GM19099 (cell line): ENCODE results near the gene OR5B2.

Experiments used
- POLR2A ChIP-seq: IDR thresholded peaks from 3 replicates; pipeline ENCODE4 v1.6.1; 2011; ENCODE audit warnings: low read depth; ENCODE audit not compliant: insufficient read length; ENCODE audit errors: extremely low read depth

OR5B2 gene

DNA sequence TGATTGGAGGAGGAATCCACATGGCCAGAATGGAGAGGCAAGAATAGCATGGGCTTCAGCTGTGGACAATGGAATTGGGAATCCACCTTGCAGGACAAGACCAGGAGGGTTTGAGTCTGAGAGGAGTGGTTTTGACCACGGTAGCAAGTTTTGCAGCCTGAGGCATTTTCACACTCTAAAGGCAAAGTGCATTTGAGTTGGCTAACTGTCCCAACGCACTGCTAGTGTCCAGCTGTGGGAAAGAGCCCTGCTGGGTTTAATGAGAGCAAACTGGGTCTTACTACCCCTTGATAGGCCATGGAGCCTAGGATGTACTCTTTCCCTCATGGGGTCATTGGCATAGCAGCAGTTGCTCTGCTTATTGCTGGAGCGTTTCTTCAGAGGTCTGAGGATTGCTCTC, at the start of gene OR5B2:
Gene OR5B2 (minus strand): TSS at position 101 of the 400 bp plus-strand sequence. CDS start 4,860 bp downstream, outside the sequence.
- TF ChIP-seq POLR2A = no peak

DNA sequence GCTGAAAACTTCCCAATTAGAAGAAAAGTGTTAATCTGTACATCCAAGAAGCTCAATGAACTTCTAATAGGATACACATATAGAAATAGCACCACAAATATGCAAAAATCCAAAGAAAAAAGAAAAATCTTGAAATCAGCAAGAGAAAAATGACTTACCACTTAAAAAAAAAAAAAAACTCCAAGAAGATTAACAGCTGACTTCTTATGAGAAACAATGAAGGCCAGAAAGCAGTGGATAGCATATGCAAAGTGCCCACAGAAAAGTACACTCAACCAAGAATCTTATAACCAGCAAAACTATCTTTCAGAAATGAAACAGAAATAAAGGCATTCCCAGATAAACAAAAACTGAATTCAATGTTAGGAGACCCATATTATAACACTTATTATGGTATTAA, 44.0 kb upstream of the OR5B2 start:
- no peak for TF ChIP-seq POLR2A

DNA sequence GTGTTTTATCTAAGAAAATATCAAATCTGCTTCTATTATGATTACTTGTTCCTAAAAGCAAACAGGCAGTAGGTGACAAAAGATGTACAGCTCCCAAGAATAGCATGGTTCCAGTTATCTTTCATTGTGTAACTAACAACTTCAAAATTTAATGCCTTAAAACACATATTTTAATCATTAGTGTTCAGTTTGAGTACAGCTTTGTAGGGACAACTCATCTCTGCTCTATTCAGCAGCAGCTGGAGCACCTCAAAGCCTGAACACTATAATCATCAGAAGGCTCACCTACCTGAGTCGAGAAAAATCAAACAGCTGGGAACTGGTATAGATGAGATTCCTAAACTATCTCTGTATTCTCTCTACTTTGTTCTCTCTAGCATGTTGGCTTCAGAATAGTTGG, 38.4 kb upstream of the OR5B2 start:
- no peak for TF ChIP-seq POLR2A

DNA sequence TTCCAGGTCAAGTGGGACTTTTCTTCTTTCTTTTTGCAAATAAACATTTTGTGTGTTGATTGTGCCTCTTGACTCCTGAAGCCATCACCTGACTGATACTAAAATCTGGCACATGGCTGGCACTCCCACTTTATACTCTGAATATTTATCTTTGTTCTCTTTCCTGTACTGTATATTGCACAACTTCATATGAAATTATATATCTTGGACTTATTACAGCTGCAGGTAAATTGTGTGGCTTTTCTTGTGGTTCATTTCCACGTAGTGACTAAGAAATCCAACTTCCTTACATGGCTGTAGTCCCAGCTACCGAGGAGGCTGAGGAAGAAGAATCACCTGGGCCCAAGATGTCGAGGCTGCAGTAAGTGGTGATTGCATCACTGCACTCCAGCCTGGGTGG, 37.8 kb upstream of the OR5B2 start:
- no peak for TF ChIP-seq POLR2A

GRCh38 chr11:58451585-58451984, 23.7 kb upstream of the OR5B2 start:
- no peak for TF ChIP-seq POLR2A

DNA sequence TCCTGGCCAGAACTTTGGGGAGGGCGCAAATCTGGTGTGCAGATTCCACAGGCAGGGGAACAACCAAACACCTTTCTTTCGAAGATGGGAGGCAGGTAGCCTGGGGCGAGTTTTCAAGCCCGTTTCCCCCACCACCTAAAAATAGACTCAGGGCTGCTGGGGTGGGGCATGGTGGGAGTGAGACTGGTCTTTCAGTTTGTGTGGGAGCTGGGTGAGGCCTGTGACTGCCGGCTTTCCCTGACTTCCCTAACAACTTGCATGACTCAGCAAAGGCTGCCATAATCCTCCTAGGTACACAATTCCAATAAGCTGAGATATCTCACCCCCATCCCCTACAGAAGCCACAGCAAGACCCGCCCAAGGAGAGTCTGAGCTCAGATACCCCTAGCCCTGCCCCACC, 18.4 kb upstream of the OR5B2 start:
- no peak for TF ChIP-seq POLR2A

- TF ChIP-seq POLR2A = no peak
These were observed 16.4 kb upstream of the OR5B2 start for GRCh38 chr11:58444300-58444699.

DNA sequence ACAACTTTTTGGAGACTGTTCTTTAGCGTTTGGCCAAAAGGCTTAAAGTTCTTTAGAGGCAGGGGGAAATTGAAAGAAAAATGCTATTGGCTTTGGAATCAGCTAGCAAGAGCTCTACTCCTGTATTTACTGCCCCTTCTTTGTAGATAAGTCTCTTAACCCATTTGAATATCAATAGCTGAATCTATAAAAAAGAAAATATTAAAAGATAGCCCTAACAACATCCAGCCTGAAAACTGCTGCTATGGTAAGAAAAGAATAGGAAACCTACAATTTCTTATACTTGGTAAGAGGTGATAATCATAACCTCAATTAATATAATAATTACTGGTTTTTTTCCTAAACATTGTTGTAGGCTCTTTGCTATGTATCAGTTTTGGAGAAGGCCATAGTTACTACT, 14.2 kb upstream of the OR5B2 start, which contains the start of gene OR5B12:
Gene OR5B12 (minus strand): TSS at position 101 of the 400 bp plus-strand sequence. CDS start 2,085 bp downstream, outside the sequence.
- no peak for TF ChIP-seq POLR2A

DNA sequence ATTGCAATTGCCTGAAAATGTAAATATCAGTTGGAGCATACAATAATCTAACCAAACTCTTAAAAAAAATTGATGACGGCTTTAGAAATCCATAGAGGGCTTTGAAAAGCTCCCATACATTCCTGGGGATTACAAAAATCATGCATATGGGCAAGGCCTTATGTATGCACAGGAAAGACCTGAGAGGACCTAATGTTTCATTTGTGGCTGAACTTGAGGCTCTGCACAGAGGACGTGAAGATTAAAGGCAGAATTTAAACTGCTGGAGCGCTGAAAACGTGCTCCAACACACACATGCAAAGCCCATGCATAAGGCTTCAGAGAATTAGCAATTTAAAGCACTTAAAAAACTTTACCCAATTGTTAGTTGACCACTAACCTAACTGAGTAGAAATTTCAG, 10.6 kb upstream of the OR5B2 start:
- no peak for TF ChIP-seq POLR2A

DNA sequence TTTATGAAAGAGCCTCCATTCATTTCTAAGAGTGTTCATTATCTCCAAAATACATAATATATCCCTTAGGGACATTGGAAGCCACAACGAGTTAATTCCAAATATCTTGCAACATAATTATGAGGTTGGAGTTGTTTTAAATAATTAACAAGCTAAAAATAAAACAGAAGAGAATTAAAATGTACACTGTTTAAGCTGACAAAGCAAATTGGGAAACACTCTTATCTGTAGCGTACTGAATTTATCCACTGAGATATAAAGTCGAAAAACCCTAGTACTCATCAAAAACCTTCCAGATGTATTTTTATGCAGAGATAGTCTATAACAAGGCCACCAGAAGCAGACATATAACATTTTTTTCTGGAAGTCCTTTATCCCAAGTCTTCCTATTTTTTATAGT, 6.3 kb upstream of the OR5B2 start:
- no peak for TF ChIP-seq POLR2A

DNA sequence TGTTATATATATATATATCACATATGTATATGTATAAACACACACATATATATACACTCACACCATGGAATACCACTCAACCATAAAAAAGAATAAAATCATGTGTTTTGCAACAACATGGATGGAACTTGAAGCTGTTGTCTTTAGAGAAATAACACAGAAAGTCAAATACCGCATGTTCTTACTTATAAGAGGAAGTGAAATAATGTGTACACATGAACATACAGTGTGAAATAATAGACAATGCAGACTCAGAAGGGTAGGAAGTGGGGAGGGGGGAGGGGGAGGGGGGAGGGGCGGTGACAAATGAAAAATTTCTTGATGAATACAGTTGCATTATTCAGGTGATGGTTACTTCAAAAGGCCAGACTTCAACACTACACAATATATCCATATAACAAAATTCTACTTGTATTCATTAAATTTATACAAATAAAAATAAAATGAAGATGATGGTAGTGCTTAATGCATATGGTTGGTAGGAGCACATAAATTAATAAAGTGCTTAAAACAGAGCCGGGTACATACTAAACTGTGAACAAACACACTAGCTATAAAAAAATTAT, 5.8 kb upstream of the OR5B2 start:
- no peak for TF ChIP-seq POLR2A

GRCh38 chr11:58429273-58429672, 1.4 kb upstream of the OR5B2 start:
- TF ChIP-seq POLR2A = no peak

DNA sequence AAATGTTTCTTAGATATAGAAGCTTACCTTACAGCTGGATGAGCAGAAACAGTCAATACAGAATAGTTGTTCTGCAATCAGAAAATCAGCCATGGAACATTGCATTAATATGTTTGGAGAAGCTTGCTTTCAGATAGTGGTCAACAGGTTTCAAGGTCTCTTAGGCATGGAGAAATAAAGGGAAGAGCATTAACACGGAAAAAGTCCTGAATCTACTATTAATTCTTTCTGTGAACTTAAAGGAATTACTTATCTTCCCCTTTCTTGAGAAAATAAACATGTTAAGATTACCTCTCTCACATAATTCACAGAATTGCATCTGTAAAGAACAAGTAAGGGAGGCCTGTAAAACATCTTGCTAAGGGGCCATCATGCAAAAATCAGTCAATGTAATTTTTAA, 21.1 kb downstream of the OR5B2 start, which contains the start of gene OR5B3:
Gene OR5B3 (minus strand): TSS at position 101 of the 400 bp plus-strand sequence. CDS start 3,465 bp downstream, outside the sequence.
- TF ChIP-seq POLR2A = no peak

DNA sequence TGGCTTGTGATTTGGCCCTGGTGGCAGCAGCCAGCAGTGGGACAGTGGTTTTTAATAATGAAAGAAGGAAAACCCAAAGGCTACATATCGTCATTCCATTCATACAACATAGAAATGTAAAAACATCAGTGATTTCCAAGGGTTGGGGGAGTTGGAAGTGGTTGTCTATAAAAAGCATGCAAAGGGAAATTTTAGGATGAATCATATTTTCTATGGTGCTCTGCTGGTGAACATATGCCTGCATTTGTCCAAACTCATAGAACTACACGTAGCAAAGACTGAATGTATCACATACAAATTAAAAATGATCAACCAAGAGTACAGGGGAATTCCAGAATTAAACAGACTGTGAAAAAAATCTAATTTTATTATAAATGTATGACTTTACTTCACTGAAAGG, 32.3 kb downstream of the OR5B2 start:
- TF ChIP-seq POLR2A = no peak

GRCh38 chr11:58394195-58394594, 33.7 kb downstream of the OR5B2 start:
- TF ChIP-seq POLR2A = no peak

GRCh38 chr11:58392746-58393145, 35.2 kb downstream of the OR5B2 start:
- TF ChIP-seq POLR2A = no peak

DNA sequence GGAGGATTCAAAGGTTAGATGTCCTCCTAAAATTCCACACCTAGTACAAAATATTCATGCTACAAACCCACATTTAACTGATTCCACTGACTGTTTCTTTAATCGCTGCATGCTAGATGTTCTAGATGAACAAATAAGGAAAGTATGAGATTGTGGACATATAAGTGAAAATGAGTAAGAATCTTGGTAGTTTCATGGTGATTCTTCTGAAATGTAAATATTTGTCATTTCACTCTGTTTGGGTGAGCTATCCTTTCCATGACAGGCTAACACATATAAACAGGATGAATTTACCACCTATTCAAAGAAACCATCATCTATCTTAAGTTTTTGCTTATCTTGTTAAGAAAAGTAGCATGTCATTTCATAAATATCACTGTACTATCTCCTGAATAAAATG, 36.0 kb downstream of the OR5B2 start:
- TF ChIP-seq POLR2A = no peak
